Stimulated activated CD4-positive, alpha-beta T cell treated with anti-CD3 and anti-CD28 coated beads, Interleukin-12 subunit alpha, Interleukin-12 subunit beta, amount 100 ng/mL, for 24 hours (primary cell): Measurements from ENCODE around the gene EVX1.

ENCODE experiments used
- DNase-seq, 2 experiments: peaks; one replicate each; pipeline ENCODE4 v3.0.0-alpha.2; 2020; ENCODE audit warnings: low read depth in 2 of 2

The EVX1 gene

GRCh38 chr7:27249724-27250556 lies 7.3 kb downstream of the EVX1 start:
- no peak for DNase-seq

GRCh38 chr7:27250557-27251070 lies 8.0 kb downstream of the EVX1 start:
- no peak for DNase-seq

DNA sequence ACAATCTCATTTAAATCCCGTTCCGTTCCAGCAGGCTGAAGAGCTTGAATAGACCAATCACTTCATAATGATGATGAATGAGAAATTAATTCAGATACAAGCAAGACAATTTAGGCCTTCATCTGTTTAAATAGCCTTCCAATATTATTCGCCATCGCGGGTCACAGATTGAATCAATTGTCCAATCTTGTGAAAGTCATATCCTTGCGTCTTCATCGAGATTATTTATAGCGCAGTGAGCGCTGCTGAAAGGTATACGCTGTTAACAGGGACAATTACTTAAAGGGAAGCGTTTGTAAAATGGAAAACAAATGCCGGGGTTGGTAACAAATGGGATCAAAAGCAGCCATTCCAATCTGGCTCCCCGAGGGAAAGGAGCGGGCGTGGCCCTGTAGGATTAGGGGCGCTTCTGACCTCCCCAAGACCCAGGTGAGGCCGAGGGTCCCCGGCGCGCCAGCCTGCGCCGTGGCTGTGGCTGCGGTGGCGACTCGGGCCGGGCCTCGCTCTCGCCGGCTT lies 8.6 kb downstream of the EVX1 start:
- DNase-seq, result no peak

GRCh38 chr7:27251652-27252590 lies 9.3 kb downstream of the EVX1 start:
- DNase-seq, result no peak

DNA sequence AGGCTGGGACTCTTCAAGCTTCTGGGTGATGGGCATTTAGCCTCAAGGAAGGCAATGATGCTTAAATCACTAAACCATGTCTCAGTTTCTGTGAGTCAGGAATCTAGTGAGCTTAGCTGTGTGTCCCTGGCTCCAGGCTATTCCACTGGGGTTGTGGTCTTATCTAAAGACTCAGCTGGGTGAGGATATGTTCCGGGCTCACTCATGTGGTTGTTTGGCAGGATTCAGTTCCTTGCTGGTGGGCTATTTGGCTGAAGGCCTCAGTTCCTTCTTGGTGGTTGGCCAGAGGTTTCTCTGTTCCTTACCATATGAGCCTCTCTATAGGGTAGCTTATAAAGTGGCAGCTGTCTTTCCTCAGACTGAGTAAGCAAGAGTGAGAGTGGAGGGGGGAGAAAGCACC lies 12.0 kb downstream of the EVX1 start:
- DNase-seq, result no peak

GRCh38 chr7:27260211-27260610 lies 17.6 kb downstream of the EVX1 start:
- DNase-seq, result no peak

DNA sequence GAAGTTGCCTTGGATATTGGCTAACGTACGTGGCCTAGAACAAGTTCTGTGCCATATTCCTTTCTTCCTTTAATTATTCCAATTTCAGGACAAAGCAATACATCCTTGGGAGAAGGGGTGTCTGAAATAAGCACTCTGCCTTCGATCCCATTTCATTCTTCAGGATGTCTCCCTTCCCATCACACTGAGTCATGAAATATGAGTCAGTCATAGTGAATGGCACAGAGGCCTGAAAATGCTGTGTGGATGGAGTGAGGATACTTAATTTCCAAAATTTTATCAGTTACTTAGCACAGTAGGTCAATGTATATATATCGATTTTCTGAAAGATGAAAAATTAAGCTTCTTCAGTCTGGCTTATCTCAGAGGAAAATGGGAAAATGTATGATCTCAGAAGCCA lies 19.5 kb downstream of the EVX1 start:
- no peak for DNase-seq

DNA sequence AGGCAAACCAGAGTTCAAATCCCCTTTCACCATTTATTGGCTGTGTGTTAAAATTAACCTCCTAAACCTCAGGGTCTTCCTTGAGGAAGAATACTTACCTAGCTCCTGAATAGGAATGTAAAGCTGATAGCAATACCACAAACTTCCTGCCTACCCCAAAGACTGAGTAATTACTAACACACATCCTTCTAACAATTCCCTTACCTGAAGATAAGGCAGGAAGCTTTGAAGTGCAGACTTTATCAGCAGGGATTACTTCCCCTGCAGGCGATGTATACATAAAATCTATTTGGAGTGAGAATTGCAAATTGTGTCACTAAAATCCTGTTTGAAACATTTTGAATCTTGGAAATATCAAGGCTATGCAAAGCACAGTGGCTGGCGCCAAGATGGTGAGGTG lies 21.2 kb downstream of the EVX1 start:
- no peak for DNase-seq

DNA sequence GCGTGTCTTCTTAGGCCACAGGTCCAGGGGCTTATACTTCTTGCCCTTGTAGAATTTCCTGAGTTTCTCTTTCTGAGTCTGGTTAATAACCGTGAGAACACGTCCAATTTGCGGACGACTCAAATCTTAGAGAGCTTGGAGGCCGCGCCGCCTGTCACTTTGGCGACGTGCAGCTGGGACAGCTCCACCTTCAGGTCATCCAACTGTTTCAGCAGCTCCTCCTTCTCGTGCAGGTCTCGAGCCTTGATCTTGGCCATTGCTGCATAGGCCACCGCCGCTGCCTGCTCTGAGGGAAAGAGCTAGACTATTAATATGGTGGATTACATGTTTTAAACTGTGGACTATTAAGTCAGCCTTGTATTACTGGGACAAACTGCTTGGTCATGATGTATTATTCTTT lies 26.9 kb downstream of the EVX1 start:
- DNase-seq, result no peak

- no peak for DNase-seq
These were observed 28.8 kb downstream of the EVX1 start for GRCh38 chr7:27271384-27271783.

GRCh38 chr7:27277628-27278027 lies 35.0 kb downstream of the EVX1 start:
- no peak for DNase-seq

GRCh38 chr7:27283558-27283957 lies 41.0 kb downstream of the EVX1 start:
- DNase-seq, result no peak

- no peak for DNase-seq
These were observed 52.6 kb downstream of the EVX1 start for GRCh38 chr7:27295236-27295635.

GRCh38 chr7:27297356-27297755 lies 54.8 kb downstream of the EVX1 start:
- no peak for DNase-seq
